Mesothelial cell of epicardium (in vitro differentiated cells): ENCODE results near the gene SPATS2L. TPM values are rescaled to one million over a fixed set of nuclear protein-coding genes. Genes with fewer than 3 reads are reported as not detected.

ENCODE experiments used
- DNase-seq, 2 experiments: peaks; one replicate each; pipeline ENCODE4 v3.0.0; 2021; ENCODE audit warnings: low spot score in 2 of 2; ENCODE audit not compliant: unreplicated experiment in 2 of 2
- H3K27ac Mint-ChIP-seq: 2 replicates; pipeline ENCODE4 v1.8.0; 2021; ENCODE audit warnings: mixed read lengths
- H3K27me3 Mint-ChIP-seq: 2 replicates; pipeline ENCODE4 v1.8.0; 2021; ENCODE audit warnings: low read depth, mixed read lengths
- H3K36me3 Mint-ChIP-seq: 2 replicates; pipeline ENCODE4 v1.8.0; 2021; ENCODE audit warnings: mixed read lengths
- H3K4me1 Mint-ChIP-seq: 2 replicates; pipeline ENCODE4 v1.8.0; 2021; ENCODE audit warnings: mixed read lengths
- H3K4me3 Mint-ChIP-seq: 2 replicates; pipeline ENCODE4 v1.8.0; 2021; ENCODE audit warnings: mild to moderate bottlenecking, moderate library complexity, mixed read lengths
- H3K9me3 Mint-ChIP-seq: 2 replicates; pipeline ENCODE4 v1.8.0; 2021; ENCODE audit warnings: mixed read lengths
- CTCF ChIP-seq: fragments of 200-600 bp; sonication (generic); IDR thresholded peaks from one replicate; pipeline ENCODE4 v1.5.0; 2021; ENCODE audit warnings: antibody characterized with exemption; ENCODE audit not compliant: unreplicated experiment
- total RNA-seq: library from RNA; stranded (reverse); gene quantifications from 3 replicates; pipeline ENCODE4 v1.2.1, GENCODE V29; 2021

The SPATS2L gene
- total RNA-seq, 1 donor from 2014 or later = 84.8 TPM

DNA sequence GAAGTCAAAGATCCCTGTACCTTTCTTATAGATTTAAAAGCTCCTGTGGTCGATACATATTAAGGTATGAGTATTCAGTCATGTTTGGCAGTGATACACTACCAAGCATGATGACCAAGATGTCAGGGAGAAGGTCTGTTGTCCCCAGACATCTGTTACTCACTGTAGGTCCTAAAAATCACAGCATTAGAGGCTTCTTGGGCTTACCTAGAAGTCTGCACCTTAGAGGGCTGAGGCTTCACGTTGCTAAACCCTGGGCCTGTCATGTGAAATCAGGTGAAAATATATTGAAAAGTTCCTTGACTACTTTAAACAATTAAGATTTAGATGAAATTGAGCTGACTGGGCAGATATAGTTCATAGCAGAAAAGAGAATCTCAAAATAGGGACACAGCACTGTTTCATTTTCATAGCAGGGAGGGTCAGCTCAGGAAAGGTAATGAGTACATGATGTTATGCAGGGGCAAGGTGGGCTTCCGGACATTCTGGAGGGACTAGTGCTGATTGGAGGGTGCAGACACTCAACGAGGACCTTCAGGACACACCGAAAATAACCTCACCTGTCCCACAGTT is 78.7 kb downstream of the SPATS2L start:
- Mint-ChIP-seq H3K36me3 (peaks cover 19% of the 10 kb centered on the region), H3K27ac (peak overlapping the region; percentile 72), H3K4me3 (no peak overlapping the region), H3K4me1 (peaks cover 42% of the 10 kb centered on the region), H3K9me3 (peaks cover 1% of the 10 kb centered on the region), H3K27me3 (no peaks in the 10 kb centered on the region)
- no peak for TF ChIP-seq CTCF
- DNase-seq = no peak

- H3K9me3 Mint-ChIP-seq = peaks cover 20% of the 10 kb centered on the region
- peaks cover 2% of the 10 kb centered on the region for H3K4me1 Mint-ChIP-seq
- no peak for DNase-seq
- no peak overlapping the region for H3K27ac Mint-ChIP-seq
- TF ChIP-seq CTCF = no peak
- no peaks in the 10 kb centered on the region for H3K27me3 Mint-ChIP-seq
- peaks cover 41% of the 10 kb centered on the region for H3K36me3 Mint-ChIP-seq
- no peak overlapping the region for H3K4me3 Mint-ChIP-seq
These were observed 86.7 kb downstream of the SPATS2L start for GRCh38 chr2:200393191-200393590.

DNA sequence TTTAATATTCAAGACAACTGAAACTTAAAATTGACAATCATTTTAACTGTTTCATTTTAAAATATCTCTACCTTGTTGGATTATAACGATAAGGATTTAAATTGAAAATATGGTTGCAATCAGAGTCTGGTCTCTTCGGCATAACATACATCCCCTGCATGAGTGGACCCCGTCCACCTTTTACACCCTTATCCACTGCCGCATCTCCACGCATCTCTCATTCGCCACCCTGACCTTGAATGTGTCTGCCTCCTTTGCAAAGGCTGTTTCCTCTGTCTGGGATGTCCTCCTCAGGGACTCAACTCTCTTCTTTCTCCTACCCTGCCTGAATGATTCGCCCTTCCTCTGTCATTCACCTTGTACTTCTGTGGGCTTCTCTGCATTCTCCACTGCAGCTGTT is 87.6 kb downstream of the SPATS2L start:
- Mint-ChIP-seq H3K4me3 (no peak overlapping the region), H3K36me3 (peaks cover 40% of the 10 kb centered on the region), H3K27ac (no peak overlapping the region)

DNA sequence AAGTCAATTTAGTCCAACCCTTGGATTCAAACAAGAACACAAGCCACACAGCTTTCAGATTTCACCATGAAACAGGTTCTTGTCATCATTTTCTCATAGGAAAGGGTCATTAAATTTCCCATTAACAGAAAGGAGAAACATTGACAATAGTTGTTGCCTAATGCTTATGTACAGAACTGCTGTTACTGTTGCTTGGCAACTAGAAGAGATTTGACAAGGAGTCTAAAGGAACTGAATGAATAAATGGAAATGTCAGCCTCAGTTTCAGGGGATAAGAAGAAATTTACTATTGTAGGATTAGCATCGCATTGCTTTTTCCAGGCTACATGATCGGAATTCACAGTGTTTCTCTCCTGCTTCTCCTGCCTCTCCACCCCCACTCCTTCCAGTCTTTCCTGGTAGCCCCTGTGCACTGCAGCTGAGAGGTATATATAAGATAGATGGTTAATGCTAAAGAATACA is 90.3 kb downstream of the SPATS2L start:
- TF ChIP-seq CTCF = no peak
- Mint-ChIP-seq H3K4me1 (peaks cover 2% of the 10 kb centered on the region), H3K4me3 (no peak overlapping the region), H3K9me3 (peaks cover 14% of the 10 kb centered on the region), H3K27ac (no peak overlapping the region), H3K36me3 (peaks cover 28% of the 10 kb centered on the region), H3K27me3 (no peaks in the 10 kb centered on the region)
- no peak for DNase-seq

More for the DNA sequence above, 87.6 kb downstream of the SPATS2L start:
- peaks cover 20% of the 10 kb centered on the region for H3K9me3 Mint-ChIP-seq
- no peak for TF ChIP-seq CTCF
- no peaks in the 10 kb centered on the region for H3K27me3 Mint-ChIP-seq
- no peak for DNase-seq
- H3K4me1 Mint-ChIP-seq = peaks cover 2% of the 10 kb centered on the region

DNA sequence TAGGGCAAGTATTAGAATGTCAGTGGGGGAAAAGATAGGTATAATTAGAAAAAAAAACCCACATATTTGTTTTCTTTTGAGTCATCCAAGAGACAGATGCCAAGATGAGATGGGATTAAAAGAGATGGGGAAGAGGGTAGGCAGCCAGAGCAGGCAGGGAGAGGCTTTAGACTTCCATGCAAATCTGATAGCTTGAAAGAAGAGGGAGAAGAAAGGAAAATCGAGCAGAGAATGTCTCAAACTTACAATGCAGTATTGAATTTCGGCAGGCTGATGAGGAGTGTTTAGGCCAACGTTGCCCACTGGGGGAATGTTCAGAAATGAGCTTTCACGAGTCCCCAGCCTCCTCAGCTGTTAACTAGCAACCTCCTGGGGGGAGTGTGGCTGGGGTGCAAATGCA is 91.3 kb downstream of the SPATS2L start:
- H3K9me3 Mint-ChIP-seq = peaks cover 5% of the 10 kb centered on the region
- peaks cover 2% of the 10 kb centered on the region for H3K4me1 Mint-ChIP-seq
- no peak for TF ChIP-seq CTCF
- H3K4me3 Mint-ChIP-seq = no peak overlapping the region
- no peaks in the 10 kb centered on the region for H3K27me3 Mint-ChIP-seq
- peaks cover 23% of the 10 kb centered on the region for H3K36me3 Mint-ChIP-seq
- H3K27ac Mint-ChIP-seq = no peak overlapping the region
- DNase-seq = no peak
